H9 (cell line): ENCODE results near the gene ATP11C. TPM values are rescaled to one million over a fixed set of nuclear protein-coding genes. Genes with fewer than 3 reads are reported as not detected.

Source experiments
- DNase-seq: peaks from one replicate; pipeline ENCODE4 v3.0.0-alpha.2; 2017
- H2AFZ ChIP-seq: one replicate; pipeline ENCODE4 v1.6.1; 2013; ENCODE audit warnings: mild to moderate bottlenecking, low read length, control low read depth, moderate library complexity
- H2AK5ac ChIP-seq: 2 replicates; pipeline ENCODE4 v1.6.1; 2013; ENCODE audit warnings: low read length, control low read depth, mixed read lengths; ENCODE audit not compliant: insufficient read length
- H2BK120ac ChIP-seq: one replicate; pipeline ENCODE4 v1.6.1; 2013; ENCODE audit warnings: low read depth, mild to moderate bottlenecking, low read length, control low read depth, inconsistent platforms; ENCODE audit not compliant: poor library complexity, severe bottlenecking
- H2BK12ac ChIP-seq: 2 replicates; pipeline ENCODE4 v1.6.1; 2013; ENCODE audit warnings: low read length, control low read depth, mixed read lengths, low read depth; ENCODE audit not compliant: insufficient read length
- H2BK15ac ChIP-seq: 2 replicates; pipeline ENCODE4 v1.6.1; 2013; ENCODE audit warnings: low read depth, low read length, control low read depth
- H2BK20ac ChIP-seq: one replicate; pipeline ENCODE4 v1.6.1; 2013; ENCODE audit warnings: low read depth, mild to moderate bottlenecking, low read length, control low read depth, inconsistent platforms; ENCODE audit not compliant: poor library complexity, severe bottlenecking
- H2BK5ac ChIP-seq: 2 replicates; pipeline ENCODE4 v1.6.1; 2013; ENCODE audit warnings: low read length, control low read depth, mixed read lengths; ENCODE audit not compliant: insufficient read length
- H3K14ac ChIP-seq: 2 replicates; pipeline ENCODE4 v1.6.1; 2013; ENCODE audit warnings: low read length, control low read depth; ENCODE audit not compliant: insufficient read depth
- H3K18ac ChIP-seq: 2 replicates; pipeline ENCODE4 v1.6.1; 2013; ENCODE audit warnings: low read depth, mild to moderate bottlenecking, mixed read lengths, low read length, control low read depth; ENCODE audit not compliant: insufficient read length
- H3K23ac ChIP-seq: 2 replicates; pipeline ENCODE4 v1.6.1; 2013; ENCODE audit warnings: low read length, control low read depth, mixed read lengths, low read depth; ENCODE audit not compliant: insufficient read length
- H3K23me2 ChIP-seq: 2 replicates; pipeline ENCODE4 v1.6.1; 2013; ENCODE audit warnings: low read depth, mild to moderate bottlenecking, mixed read lengths, low read length, control low read depth; ENCODE audit not compliant: insufficient read length, poor library complexity, severe bottlenecking
- H3K27ac ChIP-seq: 2 replicates; pipeline ENCODE4 v1.5.1; 2013; ENCODE audit warnings: low read length, control low read depth, mixed read lengths, low read depth; ENCODE audit not compliant: insufficient read length
- H3K27me3 ChIP-seq: 2 replicates; pipeline ENCODE4 v1.6.1; 2013; ENCODE audit warnings: low read length, control low read depth, inconsistent platforms; ENCODE audit not compliant: insufficient read depth
- H3K4ac ChIP-seq: 2 replicates; pipeline ENCODE4 v1.6.1; 2013; ENCODE audit warnings: low read depth, mild to moderate bottlenecking, control low read depth, inconsistent platforms, low read length, moderate library complexity
- H3K4me1 ChIP-seq: 2 replicates; pipeline ENCODE4 v1.6.1; 2013; ENCODE audit warnings: low read length, control low read depth, inconsistent platforms; ENCODE audit not compliant: insufficient read depth
- H3K4me2 ChIP-seq: 2 replicates; pipeline ENCODE4 v1.6.1; 2013; ENCODE audit warnings: low read length, control low read depth, mixed read lengths; ENCODE audit not compliant: insufficient read length, insufficient read depth
- H3K56ac ChIP-seq: 2 replicates; pipeline ENCODE4 v1.6.1; 2013; ENCODE audit warnings: low read depth, mild to moderate bottlenecking, mixed read lengths, low read length, control low read depth; ENCODE audit not compliant: insufficient read length
- H3K79me1 ChIP-seq: 2 replicates; pipeline ENCODE4 v1.6.1; 2013; ENCODE audit warnings: low read depth, mild to moderate bottlenecking, moderate library complexity, low read length, control low read depth, inconsistent platforms; ENCODE audit not compliant: insufficient read depth, poor library complexity, severe bottlenecking
- H3K79me2 ChIP-seq: 2 replicates; pipeline ENCODE4 v1.6.1; 2013; ENCODE audit warnings: low read length, control low read depth, inconsistent platforms; ENCODE audit not compliant: insufficient read depth
- H3K9ac ChIP-seq: 2 replicates; pipeline ENCODE4 v1.6.1; 2013; ENCODE audit warnings: low read length, control low read depth, mixed read lengths; ENCODE audit not compliant: insufficient read length; ENCODE audit errors: extremely low read depth
- H3K9me3 ChIP-seq: one replicate; pipeline ENCODE4 v1.6.1; 2013; ENCODE audit warnings: low read depth, low read length, inconsistent platforms; ENCODE audit not compliant: control insufficient read depth
- H3T11ph ChIP-seq: one replicate; pipeline ENCODE4 v1.6.1; 2013; ENCODE audit warnings: mild to moderate bottlenecking, low read length, control low read depth, inconsistent platforms
- H4K20me1 ChIP-seq: one replicate; pipeline ENCODE4 v1.6.1; 2013; ENCODE audit not compliant: control insufficient read depth, insufficient read length, insufficient read depth
- H4K5ac ChIP-seq: 2 replicates; pipeline ENCODE4 v1.6.1; 2013; ENCODE audit warnings: low read depth, mild to moderate bottlenecking, mixed read lengths, low read length, control low read depth; ENCODE audit not compliant: insufficient read length
- H4K8ac ChIP-seq: replicated peaks from 2 replicates; pipeline ENCODE4 v1.6.1; 2013; ENCODE audit warnings: low read length, control low read depth, mixed read lengths, low read depth; ENCODE audit not compliant: insufficient read length
- H4K91ac ChIP-seq: 2 replicates; pipeline ENCODE4 v1.6.1; 2013; ENCODE audit warnings: low read depth, mild to moderate bottlenecking, moderate library complexity, mixed read lengths, low read length, control low read depth; ENCODE audit not compliant: insufficient read length
- H3K27ac Mint-ChIP-seq, 3 experiments: 2 replicates in 2 of 3; 3 replicates in 1 of 3; pipeline ENCODE4 v1.8.0; 2020 to 2021; ENCODE audit warnings: mixed read lengths in 3 of 3, mild to moderate bottlenecking in 1 of 3, moderate library complexity in 1 of 3
- H3K27me3 Mint-ChIP-seq: 2 replicates; pipeline ENCODE4 v1.8.0; 2021; ENCODE audit warnings: low read depth, mild to moderate bottlenecking, moderate library complexity, mixed read lengths
- H3K36me3 Mint-ChIP-seq, 3 experiments: 2 replicates in 2 of 3; 3 replicates in 1 of 3; pipeline ENCODE4 v1.8.0; 2020 to 2021; ENCODE audit warnings: low read depth in 3 of 3, mixed read lengths in 3 of 3; ENCODE audit not compliant: insufficient read depth in 1 of 3
- H3K4me1 Mint-ChIP-seq, 2 experiments: 2 replicates each; pipeline ENCODE4 v1.8.0; 2020; ENCODE audit warnings: mixed read lengths in 2 of 2
- H3K4me3 Mint-ChIP-seq, 2 experiments: 2 replicates in 1 of 2; 3 replicates in 1 of 2; pipeline ENCODE4 v1.8.0; 2020 to 2021; ENCODE audit warnings: mild to moderate bottlenecking in 2 of 2, mixed read lengths in 2 of 2, moderate library complexity in 1 of 2
- H3K9me3 Mint-ChIP-seq, 2 experiments: 2 replicates in 1 of 2; 3 replicates in 1 of 2; pipeline ENCODE4 v1.8.0; 2020; ENCODE audit warnings: mild to moderate bottlenecking in 2 of 2, mixed read lengths in 2 of 2, moderate library complexity in 1 of 2
- WGBS: extraction: QIAGEN DNeasy Blood & Tissue Kit; methylation state at CpG from one replicate; pipeline ENCODE4 v1.1.7; 2013; ENCODE audit warnings: missing lambda C conversion rate, low lambda C conversion rate, mixed read lengths; ENCODE audit not compliant: insufficient read length; ENCODE audit errors: extremely low coverage; 5-methylcytosine and 5-hydroxymethylcytosine counted together
- total RNA-seq: library from RNA; stranded (reverse); gene quantifications from 2 replicates; pipeline ENCODE4 v1.2.1, GENCODE V29; 2021
- TF ChIP-seq, protein P1 (sequence below): fragments of 200-600 bp; sonication (generic); conservative IDR thresholded peaks from 3 replicates; pipeline ENCODE4 v1.8.0; 2021; ENCODE audit warnings: antibody characterized with exemption, mild to moderate bottlenecking

The ATP11C gene
- total RNA-seq, 1 experiment from 2014 or later: 28.4 TPM

DNA sequence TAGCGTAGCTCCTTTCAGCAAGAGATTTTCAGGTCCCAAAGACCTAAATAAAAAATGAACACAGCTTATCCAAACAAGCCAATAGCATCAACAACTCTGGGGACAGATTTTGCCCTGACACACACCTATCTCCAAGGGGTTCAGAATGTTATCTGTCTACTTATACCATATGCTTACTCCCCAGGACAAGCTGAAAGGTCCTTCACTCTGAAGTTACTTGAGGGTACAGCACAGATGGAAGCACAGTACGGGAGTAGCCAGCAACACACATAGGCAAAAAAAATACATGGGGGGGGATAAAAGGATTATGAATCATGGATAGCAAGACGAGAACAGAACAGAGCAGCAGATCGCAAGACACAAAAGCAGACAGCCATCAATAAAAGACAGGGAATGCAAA is 134.2 kb downstream of the ATP11C start:
- WGBS: no CpG with 5 or more reads among the region's 4 CpGs
- no peaks in the 10 kb centered on the region for H3K4me1 Mint-ChIP-seq
- DNase-seq: no peak
- Histone ChIP-seq H3K4ac (no peak overlapping the region), H3K27ac (no peak overlapping the region), H3K9me3 (no peaks in the 10 kb centered on the region), H2AFZ (no peak overlapping the region), H4K20me1 (no peaks in the 10 kb centered on the region), H3K79me2 (no peaks in the 10 kb centered on the region), H2BK120ac (no peak overlapping the region), H3K23me2 (no peaks in the 10 kb centered on the region), H3K4me1 (no peaks in the 10 kb centered on the region; the same call in 1 of the 2 replicates), H3T11ph (no peak overlapping the region), H4K5ac (no peak overlapping the region), H4K91ac (no peak overlapping the region), H3K18ac (no peak overlapping the region), H2BK12ac (no peak overlapping the region), H3K56ac (no peak overlapping the region), H3K23ac (no peak overlapping the region), H3K9ac (no peak overlapping the region), H3K4me2 (no peak overlapping the region), H3K79me1 (no peaks in the 10 kb centered on the region), H2BK20ac (no peak overlapping the region), H2BK15ac (no peak overlapping the region), H2AK5ac (no peak overlapping the region), H2BK5ac (no peak overlapping the region), H3K14ac (no peak overlapping the region), H4K8ac (no peak overlapping the region), H3K27me3 (no peaks in the 10 kb centered on the region)
- H3K9me3 Mint-ChIP-seq: peaks cover 0 to 44% of the 10 kb centered on the region in 2 experiments; a peak in 2 of 5 replicates
- TF ChIP-seq, protein P1, sequence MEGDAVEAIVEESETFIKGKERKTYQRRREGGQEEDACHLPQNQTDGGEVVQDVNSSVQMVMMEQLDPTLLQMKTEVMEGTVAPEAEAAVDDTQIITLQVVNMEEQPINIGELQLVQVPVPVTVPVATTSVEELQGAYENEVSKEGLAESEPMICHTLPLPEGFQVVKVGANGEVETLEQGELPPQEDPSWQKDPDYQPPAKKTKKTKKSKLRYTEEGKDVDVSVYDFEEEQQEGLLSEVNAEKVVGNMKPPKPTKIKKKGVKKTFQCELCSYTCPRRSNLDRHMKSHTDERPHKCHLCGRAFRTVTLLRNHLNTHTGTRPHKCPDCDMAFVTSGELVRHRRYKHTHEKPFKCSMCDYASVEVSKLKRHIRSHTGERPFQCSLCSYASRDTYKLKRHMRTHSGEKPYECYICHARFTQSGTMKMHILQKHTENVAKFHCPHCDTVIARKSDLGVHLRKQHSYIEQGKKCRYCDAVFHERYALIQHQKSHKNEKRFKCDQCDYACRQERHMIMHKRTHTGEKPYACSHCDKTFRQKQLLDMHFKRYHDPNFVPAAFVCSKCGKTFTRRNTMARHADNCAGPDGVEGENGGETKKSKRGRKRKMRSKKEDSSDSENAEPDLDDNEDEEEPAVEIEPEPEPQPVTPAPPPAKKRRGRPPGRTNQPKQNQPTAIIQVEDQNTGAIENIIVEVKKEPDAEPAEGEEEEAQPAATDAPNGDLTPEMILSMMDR: no peak
- peaks cover 11 to 40% (median 27%) of the 10 kb centered on the region in 3 experiments; a peak in 5 of 7 replicates for H3K36me3 Mint-ChIP-seq
- no peaks in the 10 kb centered on the region for H3K27me3 Mint-ChIP-seq
- no peak overlapping the region for H3K27ac Mint-ChIP-seq
- H3K4me3 Mint-ChIP-seq: no peak overlapping the region
